NCI-H82 treated with DMSO at 0.1 percent for 48 hours (cell line): Measurements from ENCODE around the gene OR10C1.
"Not testable (repeated sequence)": the region's sequence is repeated elsewhere in the genome, so short reads cannot be mapped to it uniquely, and the experiment has no call there.

Source experiments
- DNase-seq: peaks from one replicate; lab custom pipeline; 2025; ENCODE audit not compliant: unreplicated experiment; lab: John Stamatoyannopoulos, UW

The OR10C1 gene

GRCh38 chr6:29439006-29439405 is at the start of gene OR10C1:
Gene OR10C1, plus strand, starts transcription at chr6:29439306. Its CDS starts 710 bp downstream, at chr6:29440016.
- no peak for DNase-seq

GRCh38 chr6:29395331-29395730 is 43.8 kb upstream of the OR10C1 start, which contains the start of gene OR12D2:
Gene OR12D2, plus strand, starts transcription at chr6:29395631. Its CDS starts 1,069 bp downstream, at chr6:29396700.
- DNase-seq, result no peak

- DNase-seq, result no peak
These were observed 39.6 kb upstream of the OR10C1 start for GRCh38 chr6:29399525-29399924.

- no peak for DNase-seq
These were observed 35.3 kb upstream of the OR10C1 start for GRCh38 chr6:29403801-29404200.

GRCh38 chr6:29414588-29414987 is 24.5 kb upstream of the OR10C1 start, which contains the start of gene OR12D1:
Gene OR12D1, plus strand, starts transcription at chr6:29414928.
- no peak for DNase-seq

GRCh38 chr6:29419516-29419915 is 19.6 kb upstream of the OR10C1 start:
- no peak for DNase-seq

- no peak for DNase-seq
These were observed 14.9 kb upstream of the OR10C1 start for GRCh38 chr6:29424168-29424567.

- DNase-seq, result no peak
These were observed 14.5 kb upstream of the OR10C1 start for GRCh38 chr6:29424575-29424974.

- DNase-seq, result no peak
These were observed 14.0 kb upstream of the OR10C1 start for GRCh38 chr6:29425075-29425474.

GRCh38 chr6:29426654-29427053 is 12.5 kb upstream of the OR10C1 start:
- no peak for DNase-seq

- DNase-seq, result not testable (repeated sequence)
These were observed 2.4 kb upstream of the OR10C1 start for GRCh38 chr6:29436730-29437129.

GRCh38 chr6:29442719-29443118 is 3.6 kb downstream of the OR10C1 start:
- DNase-seq, result no peak

- DNase-seq, result not testable (repeated sequence)
These were observed 4.9 kb downstream of the OR10C1 start for GRCh38 chr6:29444031-29444430.

GRCh38 chr6:29447670-29448069 is 8.6 kb downstream of the OR10C1 start:
- DNase-seq, result no peak

GRCh38 chr6:29451471-29452193 is 12.5 kb downstream of the OR10C1 start:
- DNase-seq, result no peak

- DNase-seq, result no peak
These were observed 17.9 kb downstream of the OR10C1 start, which contains the start of the genes OR11A1 and OR2H1 for GRCh38 chr6:29456971-29457370. Gene OR11A1, minus strand, starts transcription at chr6:29457071. Its CDS starts 29,430 bp downstream, at chr6:29427641. Gene OR2H1, plus strand, starts transcription at chr6:29457155. Its CDS starts 4,615 bp downstream, at chr6:29461770.

GRCh38 chr6:29461021-29461814 is 22.1 kb downstream of the OR10C1 start:
- no peak for DNase-seq

GRCh38 chr6:29462022-29462421 is 22.9 kb downstream of the OR10C1 start:
- DNase-seq, result no peak

- no peak for DNase-seq
These were observed 26.2 kb downstream of the OR10C1 start for GRCh38 chr6:29465279-29465678.

GRCh38 chr6:29465801-29466200 is 26.7 kb downstream of the OR10C1 start:
- DNase-seq, result no peak

- no peak for DNase-seq
These were observed 27.1 kb downstream of the OR10C1 start for GRCh38 chr6:29466241-29466640.

- no peak for DNase-seq
These were observed 35.9 kb downstream of the OR10C1 start for GRCh38 chr6:29474996-29475395.
